Stimulated activated CD8-positive, alpha-beta memory T cell treated with anti-CD3 and anti-CD28 coated beads, Interleukin-12 subunit alpha, Interleukin-12 subunit beta, amount 100 ng/mL, for 1 hour (primary cell): ENCODE results near the gene PPFIBP1.
"Not testable (repeated sequence)": the region's sequence is repeated elsewhere in the genome, so short reads cannot be mapped to it uniquely, and the experiment has no call there.

Source experiments
- DNase-seq: peaks from one replicate; pipeline ENCODE4 v3.0.0-alpha.2; 2020; ENCODE audit warnings: low read depth

PPFIBP1 gene

GRCh38 chr12:27566626-27567025 lies 42.6 kb downstream of the PPFIBP1 start:
- DNase-seq = no peak

GRCh38 chr12:27571463-27571862 lies 47.5 kb downstream of the PPFIBP1 start:
- DNase-seq = no peak

- no peak for DNase-seq
Measured at GRCh38 chr12:27572486-27573255, 48.7 kb downstream of the PPFIBP1 start.

- no peak for DNase-seq
Measured at GRCh38 chr12:27573972-27574371, 50.0 kb downstream of the PPFIBP1 start.

- DNase-seq = no peak
Measured at GRCh38 chr12:27575090-27575761, 51.2 kb downstream of the PPFIBP1 start.

- no peak for DNase-seq
Measured at GRCh38 chr12:27575762-27576118, 51.7 kb downstream of the PPFIBP1 start.

- no peak for DNase-seq
Measured at GRCh38 chr12:27576667-27577347, 52.8 kb downstream of the PPFIBP1 start.

- DNase-seq = no peak
Measured at GRCh38 chr12:27577688-27578087, 53.7 kb downstream of the PPFIBP1 start.

GRCh38 chr12:27578689-27579372 lies 54.8 kb downstream of the PPFIBP1 start:
- no peak for DNase-seq

GRCh38 chr12:27580561-27581330 lies 56.7 kb downstream of the PPFIBP1 start:
- DNase-seq = no peak

- DNase-seq = not testable (repeated sequence)
Measured at GRCh38 chr12:27581331-27581671, 57.3 kb downstream of the PPFIBP1 start.

GRCh38 chr12:27581833-27582232 lies 57.8 kb downstream of the PPFIBP1 start:
- not testable (repeated sequence) for DNase-seq

GRCh38 chr12:27582445-27582844 lies 58.4 kb downstream of the PPFIBP1 start:
- not testable (repeated sequence) for DNase-seq

- DNase-seq = no peak
Measured at GRCh38 chr12:27583057-27583797, 59.2 kb downstream of the PPFIBP1 start.

GRCh38 chr12:27583981-27584380 lies 60.0 kb downstream of the PPFIBP1 start:
- no peak for DNase-seq

GRCh38 chr12:27585739-27586265 lies 61.8 kb downstream of the PPFIBP1 start:
- DNase-seq = no peak

- not testable (repeated sequence) for DNase-seq
Measured at GRCh38 chr12:27588075-27588730, 64.2 kb downstream of the PPFIBP1 start.

GRCh38 chr12:27588776-27589175 lies 64.8 kb downstream of the PPFIBP1 start:
- DNase-seq = no peak

GRCh38 chr12:27589419-27589818 lies 65.4 kb downstream of the PPFIBP1 start:
- DNase-seq = no peak

GRCh38 chr12:27591698-27592097 lies 67.7 kb downstream of the PPFIBP1 start:
- DNase-seq = not testable (repeated sequence)
